DMS114 treated with DMSO at 0.1 percent for 48 hours (cell line): ENCODE results near the gene RARRES1.

ENCODE experiments used
- DNase-seq: peaks from one replicate; lab custom pipeline; 2025; ENCODE audit not compliant: unreplicated experiment; lab: John Stamatoyannopoulos, UW

Gene RARRES1, protein sequence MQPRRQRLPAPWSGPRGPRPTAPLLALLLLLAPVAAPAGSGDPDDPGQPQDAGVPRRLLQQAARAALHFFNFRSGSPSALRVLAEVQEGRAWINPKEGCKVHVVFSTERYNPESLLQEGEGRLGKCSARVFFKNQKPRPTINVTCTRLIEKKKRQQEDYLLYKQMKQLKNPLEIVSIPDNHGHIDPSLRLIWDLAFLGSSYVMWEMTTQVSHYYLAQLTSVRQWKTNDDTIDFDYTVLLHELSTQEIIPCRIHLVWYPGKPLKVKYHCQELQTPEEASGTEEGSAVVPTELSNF

DNA sequence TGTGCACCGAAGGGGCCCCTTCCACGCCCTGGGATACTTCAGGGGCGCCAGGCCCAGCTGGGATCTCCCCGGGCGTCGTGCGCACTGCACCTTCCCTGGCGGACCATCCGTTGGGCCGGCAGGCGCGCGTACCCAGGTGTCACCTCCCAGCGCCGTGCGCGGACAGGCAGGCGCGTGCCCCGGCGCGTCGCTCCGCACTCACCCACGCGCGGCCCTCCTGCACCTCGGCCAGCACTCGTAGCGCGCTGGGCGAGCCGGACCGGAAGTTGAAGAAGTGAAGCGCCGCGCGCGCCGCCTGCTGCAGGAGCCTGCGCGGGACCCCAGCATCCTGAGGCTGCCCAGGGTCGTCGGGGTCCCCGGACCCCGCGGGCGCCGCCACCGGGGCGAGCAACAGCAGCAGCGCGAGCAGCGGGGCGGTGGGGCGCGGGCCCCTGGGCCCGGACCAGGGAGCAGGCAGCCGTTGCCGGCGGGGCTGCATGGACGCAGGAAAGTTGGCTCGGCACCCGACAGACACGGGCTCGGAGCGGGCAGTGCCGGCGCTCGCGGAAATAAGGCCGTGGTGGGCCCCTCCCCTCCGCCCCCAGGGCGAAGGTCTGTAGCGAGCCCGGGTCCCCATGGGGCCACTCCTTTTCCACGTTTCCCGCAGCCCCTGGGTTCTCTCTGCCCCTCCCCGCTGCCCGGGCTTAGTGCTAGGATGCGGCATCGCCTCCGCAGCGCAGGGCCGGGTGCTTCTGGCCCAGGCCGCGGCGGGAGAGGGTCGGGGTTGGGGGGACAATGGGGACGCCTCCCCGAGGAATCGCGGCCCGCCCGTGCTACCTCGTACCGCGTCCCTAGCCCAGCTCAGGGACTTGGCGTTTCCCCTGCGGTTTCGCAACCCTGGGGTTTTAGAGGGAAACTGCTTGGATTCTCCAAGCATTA, at the start of gene RARRES1:
RARRES1 (minus strand) TSS at position 520 of the 918 bp plus-strand sequence; CDS start at position 478, 42 bp downstream.
- DNase-seq, result no peak

- no peak for DNase-seq
Measured at GRCh38 chr3:158781849-158782248, 49.6 kb upstream of the RARRES1 start.

GRCh38 chr3:158781191-158781590, 48.9 kb upstream of the RARRES1 start:
- DNase-seq, result no peak

DNA sequence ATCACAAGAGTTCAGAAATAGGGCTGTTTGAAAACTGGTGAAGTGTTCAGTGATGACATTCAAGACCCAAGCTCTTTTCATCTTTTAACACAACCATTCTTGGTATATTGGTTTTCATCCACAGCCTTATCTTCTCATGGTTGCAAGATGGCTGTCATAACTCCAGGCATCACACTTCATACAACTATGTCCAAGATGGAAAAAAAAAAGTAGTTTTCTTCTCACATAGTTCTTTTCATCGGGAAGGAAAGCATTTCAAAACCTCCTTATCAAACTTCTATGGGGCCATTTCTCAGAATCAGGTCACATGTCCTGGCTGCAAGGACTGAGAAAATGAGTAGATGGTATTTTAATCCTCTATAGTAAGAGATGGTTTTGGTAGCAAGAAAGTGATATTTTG, 48.5 kb upstream of the RARRES1 start:
- DNase-seq, result no peak

- DNase-seq, result no peak
Measured at GRCh38 chr3:158777161-158777873, 45.1 kb upstream of the RARRES1 start.

DNA sequence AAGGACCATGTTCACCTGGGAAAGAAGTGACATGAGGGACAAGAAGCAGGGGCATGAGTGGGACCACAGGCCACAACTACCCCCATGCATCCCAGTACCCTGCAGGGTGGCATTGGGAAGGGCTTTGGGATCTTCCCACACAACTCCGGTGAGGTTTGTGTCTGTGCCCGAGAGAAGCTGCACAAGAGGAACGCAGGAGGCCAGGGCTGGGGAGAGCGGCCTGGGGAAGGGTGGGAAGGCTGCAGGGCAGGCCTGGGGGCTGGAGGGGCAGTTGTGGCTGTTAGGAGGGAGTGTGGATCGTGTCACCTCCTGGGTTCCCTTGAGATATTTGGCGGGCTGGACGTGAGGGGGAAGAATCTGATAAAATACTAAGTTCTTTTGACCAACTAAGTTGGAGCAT, 44.3 kb upstream of the RARRES1 start:
- DNase-seq, result no peak

DNA sequence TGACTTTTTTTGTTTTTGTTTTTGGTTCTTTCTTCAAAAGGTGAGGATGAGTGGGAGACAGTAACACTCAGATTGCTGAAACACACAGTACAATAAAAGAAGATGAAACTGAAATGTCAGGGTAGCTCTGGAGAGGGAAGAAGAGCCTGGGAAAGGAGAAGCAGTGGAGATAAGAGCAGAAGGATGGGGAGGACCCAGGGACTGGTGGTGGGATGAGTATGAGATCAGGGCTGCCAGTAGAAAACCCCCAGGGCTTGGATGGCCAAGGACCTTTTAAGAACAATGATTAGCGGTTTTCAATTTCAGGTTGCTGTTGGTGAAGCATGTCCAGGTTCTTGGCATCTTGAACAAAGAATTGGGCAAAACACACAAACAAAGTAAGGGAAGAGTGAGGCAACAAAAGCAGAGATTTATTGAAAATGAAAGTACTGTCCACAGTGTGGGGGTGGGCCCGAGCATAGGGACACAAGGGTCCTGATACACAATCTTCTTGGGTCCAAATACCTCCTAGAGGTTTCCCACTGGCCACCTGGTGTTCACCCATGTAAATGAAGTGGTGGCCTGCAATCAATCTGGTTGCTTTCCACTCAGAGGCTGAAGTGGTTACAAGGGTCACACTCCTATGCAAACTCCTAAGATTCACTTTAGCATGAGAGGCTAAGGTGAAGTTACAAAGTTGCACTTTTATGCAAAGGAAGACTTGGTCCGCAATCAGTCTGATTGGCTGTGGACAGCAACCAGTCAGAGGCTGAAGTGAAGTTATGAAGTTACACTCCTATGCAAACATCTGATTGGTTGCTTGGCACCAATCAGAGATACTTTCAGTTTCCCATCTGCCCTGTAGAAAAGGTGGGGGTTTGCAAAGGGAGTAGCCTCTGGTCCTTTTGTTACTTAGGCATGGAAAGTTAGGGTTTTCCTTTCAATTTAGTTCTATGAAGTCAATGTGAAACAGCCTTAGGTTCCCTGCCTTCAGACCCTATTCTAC, 43.5 kb upstream of the RARRES1 start:
- DNase-seq, result no peak

DNA sequence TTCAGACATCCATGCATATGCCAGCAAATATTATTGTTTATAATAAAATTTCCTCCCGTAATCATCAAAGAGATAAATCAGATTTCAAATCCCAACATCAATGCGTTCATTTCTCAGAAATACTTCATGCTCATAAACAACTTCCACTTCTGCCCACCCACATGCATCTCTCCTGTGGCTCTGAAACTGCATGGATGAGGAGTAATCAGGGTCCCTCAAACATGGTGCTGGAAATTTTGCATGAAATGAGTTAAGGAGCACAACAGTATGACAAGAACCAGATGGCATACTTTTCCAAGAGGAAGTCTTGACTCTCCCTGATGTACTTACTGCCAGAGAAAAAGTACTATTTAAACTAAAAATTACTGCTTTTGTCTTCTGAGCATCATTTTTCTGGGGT, 42.7 kb upstream of the RARRES1 start:
- no peak for DNase-seq

GRCh38 chr3:158773845-158774830, 41.9 kb upstream of the RARRES1 start:
- no peak for DNase-seq

DNA sequence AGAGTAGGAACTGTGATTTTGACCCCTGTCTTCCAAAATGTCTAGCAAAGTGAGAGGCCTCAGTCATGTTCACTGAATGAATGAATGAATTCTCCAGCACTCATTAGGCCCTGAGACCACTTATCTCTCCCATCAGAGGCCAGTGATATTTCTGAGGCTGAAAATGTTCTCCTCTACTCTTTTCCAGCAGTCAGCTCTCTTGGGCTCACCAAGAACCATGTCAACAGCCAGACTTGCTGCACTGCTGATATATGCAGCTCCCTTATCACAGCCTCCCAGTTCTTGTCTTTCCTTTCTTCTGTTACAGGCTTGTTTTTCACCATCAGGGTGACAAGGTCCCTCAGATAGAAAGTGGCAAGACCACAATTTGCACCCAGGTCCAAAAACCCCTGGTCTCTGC, 40.9 kb upstream of the RARRES1 start:
- DNase-seq, result no peak

GRCh38 chr3:158771982-158772381, 39.7 kb upstream of the RARRES1 start:
- DNase-seq, result no peak

GRCh38 chr3:158771577-158771976, 39.3 kb upstream of the RARRES1 start:
- DNase-seq, result no peak

- DNase-seq, result no peak
Measured at GRCh38 chr3:158770741-158771350, 38.6 kb upstream of the RARRES1 start.

GRCh38 chr3:158769952-158770740, 37.9 kb upstream of the RARRES1 start:
- DNase-seq, result no peak

DNA sequence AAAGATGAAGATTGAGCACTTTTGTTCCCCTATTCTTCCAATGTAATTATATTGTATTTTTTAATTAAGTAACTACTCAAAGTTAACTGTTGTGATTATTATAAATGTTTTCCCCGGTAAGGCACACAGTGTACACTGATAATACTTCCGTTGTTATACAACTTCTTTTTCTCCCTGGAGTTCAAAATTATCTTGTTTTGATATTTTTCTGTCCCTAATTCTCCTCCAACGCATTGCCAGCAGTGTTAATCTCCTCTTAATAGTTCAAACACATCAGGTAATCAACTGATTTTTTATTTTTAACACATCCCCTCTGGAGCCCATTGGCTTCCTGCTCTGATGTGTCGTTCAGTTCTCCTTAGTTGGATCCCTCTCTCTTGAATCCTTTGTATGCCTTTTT, 37.3 kb upstream of the RARRES1 start:
- DNase-seq, result no peak

DNA sequence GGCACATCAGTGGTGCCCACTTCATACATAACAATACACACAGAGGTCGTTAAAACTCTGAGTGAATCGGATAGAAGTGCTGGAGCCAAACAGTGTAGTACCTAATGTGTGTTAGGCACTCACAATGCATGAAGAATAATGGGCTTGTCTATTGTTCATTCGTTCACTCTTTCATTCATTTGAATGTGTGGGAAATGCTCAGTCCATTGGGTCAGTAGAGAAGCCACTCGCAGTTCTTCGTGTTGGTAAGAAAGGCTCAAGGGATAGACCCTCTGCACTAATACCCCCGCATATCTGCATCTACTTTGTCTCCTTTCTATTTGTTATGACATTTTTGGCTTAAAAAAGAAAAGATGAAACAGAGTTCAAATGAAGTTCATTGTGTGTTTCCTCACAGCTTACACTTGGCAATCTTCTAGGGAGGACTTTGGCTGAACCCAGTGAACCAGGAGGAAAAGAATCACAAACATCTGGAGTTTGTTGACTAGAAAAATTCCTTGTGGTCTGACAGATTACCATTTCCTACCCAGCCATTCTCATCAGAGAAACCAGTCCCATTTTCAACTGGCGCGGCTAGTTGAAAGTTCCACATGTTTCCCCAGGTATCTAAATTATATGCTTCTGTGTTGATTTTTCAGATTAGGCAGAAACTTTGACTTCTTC, 36.8 kb upstream of the RARRES1 start:
- no peak for DNase-seq

GRCh38 chr3:158768361-158768787, 36.1 kb upstream of the RARRES1 start:
- DNase-seq, result no peak
